K562 (cell line): ENCODE data around the gene CYP2R1. TPM values are rescaled to one million over a fixed set of nuclear protein-coding genes. Genes with fewer than 3 reads are reported as not detected.

ENCODE experiments used
- E2F5 ChIP-seq: sonication (generic); formaldehyde crosslinking; IDR thresholded peaks from 2 replicates; pipeline ENCODE4 v1.8.0; 2022; ENCODE audit warnings: mild to moderate bottlenecking, missing genetic modification reagents
- EGR1 ChIP-seq: fragments of 450-650 bp; conservative IDR thresholded peaks from 2 replicates; pipeline ENCODE4 v1.6.1; 2017; ENCODE audit warnings: mild to moderate bottlenecking
- HCFC1 ChIP-seq: IDR thresholded peaks from 2 replicates; pipeline ENCODE4 v1.6.1; 2012; ENCODE audit warnings: low read depth, low read length, improper control_type of control experiment
- MAFG ChIP-seq: fragments of 450-650 bp; conservative IDR thresholded peaks from 2 replicates; pipeline ENCODE4 v1.6.1; 2016; ENCODE audit warnings: missing genetic modification characterization, missing compliant biosample characterization
- MCM7 ChIP-seq, 2 experiments: fragments of 450-650 bp; IDR thresholded peaks; 2 replicates each; pipeline ENCODE4 v1.6.1; 2016 to 2018
- MTF1 ChIP-seq: fragments of 250-450 bp; sonication (Bioruptor Pico); IDR thresholded peaks from 2 replicates; pipeline ENCODE4 v1.9.0; 2021; ENCODE audit warnings: moderate library complexity, mild to moderate bottlenecking, inconsistent platforms, borderline replicate concordance
- NFIC ChIP-seq: fragments of 450-650 bp; IDR thresholded peaks from 2 replicates; pipeline ENCODE4 v1.6.1; 2017; ENCODE audit warnings: mild to moderate bottlenecking, inconsistent platforms
- NKRF ChIP-seq: fragments of 450-650 bp; IDR thresholded peaks from 2 replicates; pipeline ENCODE4 v1.6.1; 2016; ENCODE audit warnings: borderline replicate concordance
- RREB1 ChIP-seq: fragments of 250-450 bp; sonication (Bioruptor Pico); IDR thresholded peaks from 2 replicates; pipeline ENCODE4 v1.4.0; 2020
- SMARCA5 ChIP-seq: fragments of 450-650 bp; IDR thresholded peaks from 2 replicates; pipeline ENCODE4 v1.6.1; 2016
- U2AF2 ChIP-seq: fragments of 200-400 bp; formaldehyde crosslinking; optimal IDR thresholded peaks from 2 replicates; pipeline ENCODE3; 2017; ENCODE audit warnings: low read depth, mild to moderate bottlenecking, low read length
- polyA plus RNA-seq, 8 experiments: library from polyadenylated mRNA; depleted of rRNA in 4 of 8; stranded (reverse) in 5 of 8; unstranded in 3 of 8; fragments of >200 nt; fragmentation: Nextera tagmentation in 2 of 8; fragmentation: Illumina TruSeq in 1 of 8; extraction: Ambion mirVana in 2 of 8; extraction: Trizol in 1 of 8; gene quantifications; 2 replicates each; pipeline versions ENCODE4 v1.2.1 to v1.2.3, GENCODE V29; 2011 to 2014; ENCODE audit warnings: inconsistent platforms in 1 of 8, missing spikeins in 1 of 8
- total RNA-seq, 7 experiments: library from RNA; depleted of rRNA in 6 of 7; stranded (reverse); fragments of >200 nt in 6 of 7; fragmentation: Illumina TruSeq in 2 of 7; extraction: Trizol in 2 of 7; gene quantifications; 2 replicates each; pipeline versions ENCODE4 v1.2.1 to v1.2.3, GENCODE V29; 2011 to 2021; ENCODE audit warnings: low replicate concordance in 1 of 7
- TF ChIP-seq, protein P1 (sequence below): fragments of 250-450 bp; sonication (Bioruptor Pico); IDR thresholded peaks from 2 replicates; pipeline ENCODE4 v1.5.0; 2021; ENCODE audit warnings: mild to moderate bottlenecking, moderate library complexity
- TF ChIP-seq, protein P2 (sequence below): fragments of 450-650 bp; formaldehyde crosslinking; conservative IDR thresholded peaks from 2 replicates; pipeline ENCODE4 v1.4.0; 2022; ENCODE audit warnings: mild to moderate bottlenecking, missing genetic modification characterization

The CYP2R1 gene
- total and polyA plus RNA-seq, 9 of the 15 experiments (the other 6 are each of a cell fraction or from before 2014, with no cell fraction given) = 19.4 to 40.5 (median 29.4) TPM

DNA sequence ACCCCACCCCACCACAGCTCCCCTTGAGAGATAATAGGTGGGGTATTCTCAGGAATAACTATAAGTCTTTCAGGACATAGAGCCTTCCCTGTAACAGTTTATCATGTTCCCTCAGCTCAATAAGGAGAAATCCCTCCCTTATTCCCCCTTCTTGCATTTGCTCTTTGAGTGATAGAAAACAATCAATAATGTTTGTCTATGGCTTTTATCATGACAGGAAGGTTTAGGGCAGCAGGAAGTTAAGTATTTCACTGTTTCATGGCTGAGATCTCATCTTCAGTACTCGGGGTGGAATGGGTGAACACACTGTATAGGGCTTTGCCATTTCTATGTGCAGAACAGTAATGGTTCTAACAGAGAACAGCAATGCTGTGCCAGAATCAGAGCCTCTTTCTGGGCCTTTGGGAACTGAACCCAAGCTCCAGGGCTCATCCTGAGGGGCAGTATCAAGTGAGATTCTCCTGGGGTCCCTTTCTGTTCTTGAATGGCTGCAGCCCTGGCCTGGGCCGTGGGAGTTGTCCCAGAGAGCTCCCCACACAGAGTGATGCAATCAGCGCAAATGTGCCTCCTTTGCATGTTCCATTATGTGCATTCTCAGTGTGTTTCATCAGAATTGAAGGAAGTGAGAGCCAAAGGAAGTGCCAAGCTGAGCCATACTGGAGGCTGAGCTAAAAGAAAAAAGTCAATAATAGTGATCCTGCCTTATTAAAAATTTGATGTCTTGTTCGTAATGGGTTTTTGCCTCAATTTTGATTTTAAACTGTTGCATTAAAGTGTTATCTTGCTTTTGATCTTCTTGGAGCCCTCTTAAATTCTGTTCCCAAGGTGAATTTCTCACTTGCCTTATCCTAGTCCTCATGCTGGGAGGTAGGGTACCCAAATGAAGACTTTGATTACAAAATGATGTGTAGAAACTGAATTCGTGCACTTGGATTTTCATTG, 2.9 kb upstream of the CYP2R1 start (continued):
- TF ChIP-seq, protein P1, sequence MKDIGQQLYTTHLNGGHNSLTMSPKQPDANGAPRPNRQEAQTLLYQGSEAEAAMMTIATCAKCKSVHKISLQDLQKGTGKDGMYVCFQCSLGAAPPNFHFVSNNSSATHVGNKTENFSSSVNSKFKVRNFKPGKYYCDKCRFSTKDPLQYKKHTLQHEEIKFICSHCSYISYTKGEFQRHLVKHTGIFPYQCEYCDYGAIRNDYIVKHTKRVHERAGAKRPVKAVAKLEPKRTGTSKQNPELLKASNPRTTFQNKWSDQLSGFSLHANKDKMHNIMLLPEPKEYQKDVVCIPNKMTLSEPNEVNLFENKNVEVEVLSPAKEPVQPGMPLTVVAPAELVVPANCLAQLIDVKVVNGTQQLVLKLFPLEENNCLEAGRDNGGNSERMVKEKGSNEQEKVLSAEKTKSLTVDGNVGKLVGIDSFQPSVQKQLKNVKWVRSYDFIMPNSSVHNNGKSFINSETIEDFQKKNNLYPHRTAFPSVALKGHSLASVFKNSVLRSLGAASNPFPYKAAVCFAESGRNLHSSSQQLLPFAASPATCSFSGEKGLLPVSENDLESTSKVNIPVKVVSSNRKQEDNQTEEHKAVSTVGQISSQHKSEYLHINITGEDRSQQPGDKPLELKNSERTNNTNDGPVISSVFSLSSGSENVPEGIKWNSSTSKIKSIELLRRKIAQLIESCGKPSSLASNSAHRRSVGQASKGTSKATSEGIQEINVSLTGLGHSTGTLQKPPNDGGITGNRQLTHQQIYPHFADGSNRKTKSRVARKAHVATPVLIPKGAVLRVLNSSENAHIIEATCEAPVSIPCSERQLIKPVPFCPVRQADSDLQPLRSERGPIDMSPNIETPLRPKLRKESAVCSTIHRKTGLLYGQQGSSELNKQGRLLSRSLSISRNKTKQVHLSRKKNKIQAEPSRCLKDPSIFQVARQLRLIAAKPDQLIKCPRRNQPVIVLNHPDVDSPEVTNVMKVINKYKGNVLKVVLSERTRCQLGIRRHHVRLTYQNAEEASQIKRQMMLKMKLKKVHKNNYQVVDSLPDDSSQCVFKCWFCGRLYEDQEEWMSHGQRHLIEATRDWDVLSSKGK (CRISPR knock-in tag) = no peak
- TF ChIP-seq MTF1 = no peak
- no peak for TF ChIP-seq MCM7 (IDR thresholded peaks at IDR 0.05)
- no peak for TF ChIP-seq SMARCA5
- no peak for TF ChIP-seq HCFC1
- no peak for TF ChIP-seq NKRF
- no peak for TF ChIP-seq NFIC
- TF ChIP-seq, protein P2, sequence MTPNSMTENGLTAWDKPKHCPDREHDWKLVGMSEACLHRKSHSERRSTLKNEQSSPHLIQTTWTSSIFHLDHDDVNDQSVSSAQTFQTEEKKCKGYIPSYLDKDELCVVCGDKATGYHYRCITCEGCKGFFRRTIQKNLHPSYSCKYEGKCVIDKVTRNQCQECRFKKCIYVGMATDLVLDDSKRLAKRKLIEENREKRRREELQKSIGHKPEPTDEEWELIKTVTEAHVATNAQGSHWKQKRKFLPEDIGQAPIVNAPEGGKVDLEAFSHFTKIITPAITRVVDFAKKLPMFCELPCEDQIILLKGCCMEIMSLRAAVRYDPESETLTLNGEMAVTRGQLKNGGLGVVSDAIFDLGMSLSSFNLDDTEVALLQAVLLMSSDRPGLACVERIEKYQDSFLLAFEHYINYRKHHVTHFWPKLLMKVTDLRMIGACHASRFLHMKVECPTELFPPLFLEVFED (CRISPR knock-in tag) = no peak
- TF ChIP-seq E2F5 (CRISPR knock-in tag) = no peak
- peak; percentile 39; the same call in 1 of the 2 replicates for TF ChIP-seq EGR1
- TF ChIP-seq U2AF2 = no peak
- no peak for TF ChIP-seq RREB1 (CRISPR knock-in tag)
- no peak for TF ChIP-seq MAFG (tag)
